Karpas-422 (cell line): ENCODE measurements around the gene ASXL1. TPM values are rescaled to one million over a fixed set of nuclear protein-coding genes. Genes with fewer than 3 reads are reported as not detected.
A peak's percentile ranks its signal among the peaks of the same experiment; 100 is the strongest.

Source experiments
- DNase-seq: peaks from one replicate; pipeline ENCODE4 v3.0.0-alpha.2; 2015
- H2AFZ ChIP-seq: fragments of 200-600 bp; sonication (generic); 2 replicates; pipeline ENCODE4 v1.6.1; 2014; ENCODE audit warnings: antibody characterized with exemption, low read length, mixed read lengths
- H3K27ac ChIP-seq: fragments of 200-600 bp; sonication (generic); 2 replicates; pipeline ENCODE4 v1.5.1; 2014; ENCODE audit warnings: mild to moderate bottlenecking, low read length, moderate library complexity
- H3K27me3 ChIP-seq: fragments of 200-600 bp; sonication (generic); 2 replicates; pipeline ENCODE4 v1.6.1; 2014; ENCODE audit warnings: low read length, mixed read lengths
- H3K36me3 ChIP-seq: fragments of 200-600 bp; sonication (generic); 2 replicates; pipeline ENCODE4 v1.6.1; 2014; ENCODE audit warnings: low read length, mixed read lengths; ENCODE audit not compliant: insufficient read depth
- H3K4me1 ChIP-seq: fragments of 200-600 bp; sonication (generic); 2 replicates; pipeline ENCODE4 v1.6.1; 2014; ENCODE audit warnings: mild to moderate bottlenecking, low read length, mixed read lengths
- H3K4me2 ChIP-seq: fragments of 200-600 bp; sonication (generic); 2 replicates; pipeline ENCODE4 v1.6.1; 2014; ENCODE audit warnings: low read length, low read depth, mild to moderate bottlenecking; ENCODE audit not compliant: poor library complexity, severe bottlenecking
- H3K4me3 ChIP-seq: fragments of 200-600 bp; sonication (generic); 2 replicates; pipeline ENCODE4 v1.5.1; 2014; ENCODE audit warnings: mild to moderate bottlenecking, antibody characterized with exemption, low read length, mixed read lengths
- H3K79me2 ChIP-seq: fragments of 200-600 bp; sonication (generic); 2 replicates; pipeline ENCODE4 v1.6.1; 2014; ENCODE audit warnings: mild to moderate bottlenecking, low read length, mixed read lengths
- H3K9ac ChIP-seq: fragments of 200-600 bp; sonication (generic); 2 replicates; pipeline ENCODE4 v1.6.0; 2014; ENCODE audit warnings: low read length
- H3K9me2 ChIP-seq: fragments of 200-600 bp; sonication (generic), shearing (Covaris generic); replicated peaks from 2 replicates; pipeline ENCODE4 v1.6.0; 2014; ENCODE audit warnings: mild to moderate bottlenecking, low read length, moderate library complexity; ENCODE audit not compliant: insufficient read depth
- H3K9me3 ChIP-seq: fragments of 300-700, 200-600 bp; sonication (generic); 2 replicates; pipeline ENCODE4 v1.6.1; 2014; ENCODE audit warnings: low read length, mixed read lengths
- H4K20me1 ChIP-seq: fragments of 200-600 bp; sonication (generic); 2 replicates; pipeline ENCODE4 v1.6.1; 2014; ENCODE audit warnings: mild to moderate bottlenecking, antibody characterized with exemption, low read length, low read depth; ENCODE audit not compliant: insufficient read depth
- total RNA-seq: library from RNA; depleted of rRNA; stranded (reverse); fragments of >200 nt; shearing (Covaris generic); gene quantifications from 2 replicates; pipeline ENCODE4 v1.2.3, GENCODE V29; 2014; ENCODE audit warnings: low replicate concordance

The ASXL1 gene
- total RNA-seq, 1 experiment from 2014 or later = 39.9 TPM

DNA sequence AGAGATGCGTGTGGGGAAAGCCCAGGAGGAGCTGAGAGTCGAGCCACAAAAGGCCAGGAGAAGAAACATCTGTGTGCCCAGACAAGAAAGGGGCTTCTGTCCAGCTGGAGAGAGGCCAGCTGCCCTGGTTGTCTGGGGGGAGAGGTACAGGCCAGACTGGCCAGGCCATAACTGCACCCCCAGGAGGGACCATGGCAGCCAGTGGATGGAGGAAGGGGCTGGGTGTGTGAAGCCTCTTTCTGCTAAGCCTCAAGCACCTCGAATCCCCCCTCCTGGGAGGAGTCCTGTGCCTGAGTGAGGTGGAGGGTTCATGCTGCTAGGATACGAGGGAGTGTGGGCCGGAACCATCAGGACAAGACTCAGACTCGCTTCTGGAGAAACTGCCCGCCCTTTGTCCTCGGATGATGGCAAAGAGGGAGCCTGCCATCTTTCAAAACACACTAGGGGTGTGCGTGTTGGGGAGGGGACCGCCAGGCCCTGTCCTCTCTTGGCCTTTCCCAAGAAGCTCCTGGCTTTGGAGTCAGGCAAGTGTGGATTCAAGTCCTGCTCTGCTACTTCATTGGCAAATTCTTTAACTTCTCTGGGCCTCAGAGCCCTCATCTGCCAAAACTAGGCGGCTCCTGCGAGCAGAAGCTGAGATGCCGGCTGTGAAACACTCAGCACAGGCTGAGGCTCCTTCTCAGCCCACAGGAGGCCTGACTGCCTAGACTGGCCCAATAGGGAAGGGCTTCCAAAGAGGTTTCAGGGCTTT, 90.3 kb downstream of the ASXL1 start:
- Histone ChIP-seq H3K4me2 (no peak overlapping the region), H3K27me3 (no peaks in the 10 kb centered on the region), H3K79me2 (no peaks in the 10 kb centered on the region), H3K27ac (no peak overlapping the region), H2AFZ (no peak overlapping the region), H3K9me2 (no peaks in the 10 kb centered on the region), H3K36me3 (no peaks in the 10 kb centered on the region), H3K4me1 (peaks cover 28% of the 10 kb centered on the region), H3K9ac (no peak overlapping the region), H3K9me3 (no peaks in the 10 kb centered on the region), H4K20me1 (peaks cover 6% of the 10 kb centered on the region; the same call in 1 of the 2 replicates), H3K4me3 (no peak overlapping the region)
- DNase-seq = no peak

DNA sequence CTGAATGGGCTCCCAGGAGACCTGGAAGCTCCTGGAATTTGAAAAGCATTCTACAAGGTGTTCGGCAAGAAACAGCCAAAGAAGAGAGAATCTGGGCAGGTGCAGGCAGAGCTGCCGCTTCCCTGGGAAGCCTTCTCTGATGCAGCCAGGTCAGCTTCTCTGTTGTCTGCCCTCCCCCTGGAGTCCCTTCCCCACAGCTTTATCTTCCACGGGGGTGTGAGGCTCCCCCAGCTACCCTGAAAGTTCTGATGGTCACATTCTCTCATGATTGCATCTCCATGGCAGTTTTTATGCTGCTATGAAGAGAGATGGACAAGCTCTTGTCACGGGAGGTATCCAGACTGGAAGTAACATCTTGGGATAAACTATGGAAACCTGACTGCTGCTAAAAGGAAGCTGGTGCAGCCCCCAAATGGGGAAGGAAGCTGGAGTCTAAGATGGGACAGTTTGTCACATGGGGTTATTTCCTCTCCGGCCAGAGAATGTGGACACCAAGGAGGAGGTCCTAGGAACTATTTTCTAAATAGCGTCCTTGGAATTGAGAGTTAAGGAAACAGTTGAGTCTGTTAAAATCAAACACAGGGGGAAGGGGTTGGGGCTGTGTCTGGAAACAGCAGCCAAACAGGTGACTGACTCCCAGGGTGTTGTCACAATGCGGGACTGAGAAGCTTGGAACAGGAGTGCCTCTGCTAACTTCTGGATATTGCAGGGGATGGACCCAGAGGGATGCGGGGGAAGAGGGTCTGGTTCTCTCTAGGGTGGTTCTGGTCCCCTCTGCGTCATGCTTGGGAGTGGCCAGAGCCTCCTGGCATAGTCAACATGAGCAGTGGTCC, 91.1 kb downstream of the ASXL1 start:
- no peak overlapping the region for H2AFZ ChIP-seq
- peak overlapping the region; percentile 29; the same call in 1 of the 2 replicates for H3K9ac ChIP-seq
- no peaks in the 10 kb centered on the region for H3K79me2 ChIP-seq
- H3K36me3 ChIP-seq = no peaks in the 10 kb centered on the region
- peaks cover 27% of the 10 kb centered on the region for H3K4me1 ChIP-seq
- no peaks in the 10 kb centered on the region for H3K9me2 ChIP-seq
- DNase-seq = no peak
- no peak overlapping the region for H3K4me3 ChIP-seq
- no peaks in the 10 kb centered on the region for H3K9me3 ChIP-seq
- H3K27me3 ChIP-seq = no peaks in the 10 kb centered on the region
- H3K4me2 ChIP-seq = peak overlapping the region; percentile 2
- H4K20me1 ChIP-seq = no peaks in the 10 kb centered on the region
- no peak overlapping the region for H3K27ac ChIP-seq

DNA sequence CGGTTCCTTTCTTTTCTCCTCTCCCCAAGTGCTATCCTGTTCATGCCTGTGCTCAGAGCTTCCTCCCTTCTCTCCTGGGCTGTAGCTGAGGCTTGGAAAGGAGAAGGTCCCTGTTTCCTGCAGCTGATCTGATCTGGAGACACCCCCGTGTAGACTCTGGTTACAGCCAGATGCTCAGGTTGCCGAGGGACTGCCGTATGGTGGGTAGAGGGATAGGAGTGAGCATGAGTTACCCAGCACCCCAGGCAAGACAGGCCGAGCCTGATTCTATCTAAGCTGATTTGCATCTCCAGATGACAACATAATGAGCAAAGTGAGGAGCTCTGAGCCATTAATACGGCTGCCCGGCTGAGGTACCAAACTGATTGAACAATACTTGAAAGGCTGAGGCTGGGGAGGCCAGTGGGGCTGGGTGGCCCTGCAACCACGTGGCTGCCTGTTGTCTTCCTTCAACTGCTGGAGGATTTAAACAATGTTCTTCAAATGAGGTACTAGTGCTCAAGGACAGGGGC, 91.8 kb downstream of the ASXL1 start:
- Histone ChIP-seq H3K9ac (peak overlapping the region; percentile 29; the same call in 1 of the 2 replicates), H3K9me2 (no peaks in the 10 kb centered on the region), H3K27me3 (no peaks in the 10 kb centered on the region), H3K79me2 (no peaks in the 10 kb centered on the region), H3K27ac (no peak overlapping the region), H3K4me1 (peaks cover 27% of the 10 kb centered on the region), H4K20me1 (no peaks in the 10 kb centered on the region), H3K36me3 (no peaks in the 10 kb centered on the region), H3K9me3 (no peaks in the 10 kb centered on the region), H3K4me2 (peak overlapping the region; percentile 2), H2AFZ (no peak overlapping the region), H3K4me3 (no peak overlapping the region)
- DNase-seq = peak; percentile 77

DNA sequence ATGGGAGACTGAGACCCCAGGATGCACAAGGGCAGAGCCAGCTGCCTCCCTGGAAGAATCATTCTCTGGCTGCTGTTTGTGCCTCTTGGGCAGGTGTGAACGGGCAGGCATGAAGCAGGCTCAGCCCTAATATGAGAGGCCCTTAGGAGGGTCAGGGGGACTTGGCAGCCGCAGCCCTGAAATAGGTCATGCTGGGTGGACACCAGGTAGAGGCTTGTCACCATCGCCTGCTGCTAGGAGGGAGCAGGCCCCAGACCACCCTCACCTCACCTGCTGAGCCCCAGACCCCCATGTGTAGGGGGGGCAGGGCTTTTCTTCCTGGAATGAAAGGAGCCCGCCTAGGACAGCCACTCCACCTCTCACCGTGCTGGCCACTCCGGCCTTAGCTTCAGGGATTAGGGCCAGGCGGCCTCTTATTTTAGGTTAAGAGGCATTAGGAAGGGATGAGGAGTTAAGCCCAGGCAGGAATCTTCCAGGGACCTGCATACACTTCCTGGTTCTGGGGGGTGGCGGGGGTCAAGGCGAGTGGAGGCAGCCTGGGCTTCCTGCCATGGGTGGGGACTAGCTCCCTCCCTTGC, 92.4 kb downstream of the ASXL1 start:
- peaks cover 27% of the 10 kb centered on the region for H3K4me1 ChIP-seq
- no peaks in the 10 kb centered on the region for H4K20me1 ChIP-seq
- H3K27ac ChIP-seq = no peak overlapping the region
- H3K9me2 ChIP-seq = no peaks in the 10 kb centered on the region
- H3K9me3 ChIP-seq = no peaks in the 10 kb centered on the region
- no peak overlapping the region for H2AFZ ChIP-seq
- H3K36me3 ChIP-seq = no peaks in the 10 kb centered on the region
- H3K27me3 ChIP-seq = no peaks in the 10 kb centered on the region
- DNase-seq = no peak
- H3K4me2 ChIP-seq = no peak overlapping the region
- no peak overlapping the region for H3K4me3 ChIP-seq
- H3K79me2 ChIP-seq = no peaks in the 10 kb centered on the region
- no peak overlapping the region; the same call in 1 of the 2 replicates for H3K9ac ChIP-seq

DNA sequence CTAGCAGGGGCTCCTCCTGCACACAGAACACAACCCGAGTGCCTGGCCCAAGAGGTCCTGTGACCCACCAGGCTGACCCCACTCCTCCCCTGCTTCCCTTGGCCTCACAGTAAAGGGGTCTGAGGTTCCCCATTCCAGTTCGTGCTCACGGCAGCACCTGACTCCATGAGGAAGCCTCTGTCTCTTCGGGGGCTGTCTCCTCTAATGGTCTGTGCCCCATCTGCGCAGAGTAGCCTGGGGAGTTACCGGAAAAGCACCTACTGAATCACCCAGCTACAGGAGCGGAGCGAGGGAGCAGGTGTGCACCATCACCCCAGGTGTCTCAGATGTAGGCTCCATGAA, 93.2 kb downstream of the ASXL1 start:
- Histone ChIP-seq H3K9ac (no peak overlapping the region), H3K4me1 (peaks cover 22% of the 10 kb centered on the region), H3K9me2 (no peaks in the 10 kb centered on the region), H3K4me3 (no peak overlapping the region), H3K36me3 (no peaks in the 10 kb centered on the region), H4K20me1 (no peaks in the 10 kb centered on the region), H3K27ac (no peak overlapping the region), H2AFZ (no peak overlapping the region), H3K9me3 (no peaks in the 10 kb centered on the region), H3K4me2 (no peak overlapping the region), H3K27me3 (no peaks in the 10 kb centered on the region), H3K79me2 (no peaks in the 10 kb centered on the region)
- DNase-seq = no peak

DNA sequence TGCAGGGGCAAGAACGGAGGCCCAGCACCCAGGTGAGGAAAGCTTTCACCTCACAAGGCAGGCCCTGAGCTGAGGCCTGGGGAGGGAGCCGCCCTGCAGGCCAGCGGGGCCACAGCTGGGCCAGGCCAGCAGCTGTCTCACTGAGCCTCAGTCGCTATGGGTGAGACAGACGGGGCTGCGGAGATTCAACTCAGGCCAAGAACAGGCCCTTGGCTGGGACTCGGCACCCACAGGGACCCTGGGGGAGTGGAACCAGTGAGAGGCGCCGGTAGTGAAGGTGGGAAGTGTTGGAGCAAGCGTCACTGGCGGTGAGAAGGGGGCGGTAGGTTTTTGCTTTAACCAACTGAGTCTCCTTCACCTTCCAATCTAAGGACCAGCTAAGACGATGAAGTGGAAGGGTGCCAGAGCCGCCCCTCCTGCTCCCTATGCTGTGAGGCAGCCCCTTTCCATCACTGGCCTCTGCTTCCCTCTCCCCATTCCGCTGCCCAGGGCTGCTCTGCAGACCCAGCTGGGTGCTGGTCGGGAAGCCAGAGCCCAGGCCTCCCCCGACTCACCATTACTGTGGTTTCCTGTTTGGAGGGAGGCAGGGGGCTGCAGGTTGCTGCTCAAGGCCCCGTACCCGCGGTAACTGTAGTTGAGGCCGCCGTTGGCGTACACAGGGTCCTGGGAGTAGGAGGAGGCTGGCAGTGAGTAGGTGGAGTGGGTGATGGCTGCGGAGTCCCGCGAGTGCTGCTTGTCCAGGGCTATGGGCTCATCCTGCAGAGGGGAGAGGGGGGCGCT, 93.7 kb downstream of the ASXL1 start:
- no peak overlapping the region for H3K4me3 ChIP-seq
- H3K27ac ChIP-seq = no peak overlapping the region
- H3K27me3 ChIP-seq = no peaks in the 10 kb centered on the region
- no peak overlapping the region for H2AFZ ChIP-seq
- no peak overlapping the region for H3K4me2 ChIP-seq
- peaks cover 25% of the 10 kb centered on the region for H3K4me1 ChIP-seq
- H3K79me2 ChIP-seq = no peaks in the 10 kb centered on the region
- H4K20me1 ChIP-seq = no peaks in the 10 kb centered on the region
- no peaks in the 10 kb centered on the region for H3K36me3 ChIP-seq
- no peaks in the 10 kb centered on the region for H3K9me2 ChIP-seq
- DNase-seq = no peak
- no peak overlapping the region for H3K9ac ChIP-seq
- H3K9me3 ChIP-seq = no peaks in the 10 kb centered on the region

DNA sequence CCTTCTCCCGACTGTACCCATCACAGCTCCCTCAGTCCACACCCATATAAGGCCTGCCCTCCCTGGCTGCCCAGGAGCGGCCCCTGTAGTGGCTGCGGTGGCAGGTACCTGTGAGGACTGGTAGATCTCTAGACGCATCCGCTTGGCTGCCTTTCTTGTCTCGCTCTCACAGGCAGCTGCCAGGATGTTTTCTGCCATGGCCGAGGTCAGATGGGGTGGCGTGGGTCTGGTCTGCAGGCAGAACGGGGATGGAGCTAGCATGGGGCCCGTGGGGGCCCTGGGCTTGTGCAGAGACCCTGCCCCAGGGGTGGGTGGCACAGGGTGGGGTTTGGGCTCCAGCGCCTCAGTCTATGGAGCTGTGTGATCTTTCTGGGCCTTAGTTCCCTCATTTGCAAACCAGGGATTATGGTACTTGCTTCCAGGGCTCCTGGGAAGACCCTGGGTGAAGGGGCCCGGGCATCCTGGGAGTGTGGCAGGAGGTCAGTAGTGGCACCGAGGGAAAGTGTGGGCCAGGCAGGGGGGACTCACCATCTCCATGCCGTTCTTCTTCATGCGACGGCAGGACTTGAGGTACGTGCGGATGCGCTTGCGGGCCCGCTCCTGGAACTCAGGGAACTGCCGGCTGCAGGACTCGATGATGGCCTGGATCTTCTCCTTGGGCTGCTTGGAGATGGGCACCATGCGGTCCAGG, 94.8 kb downstream of the ASXL1 start:
- Histone ChIP-seq H3K27ac (no peak overlapping the region), H3K36me3 (no peaks in the 10 kb centered on the region)

More for the DNA sequence above, 94.8 kb downstream of the ASXL1 start:
- peaks cover 25% of the 10 kb centered on the region for H3K4me1 ChIP-seq
- H3K4me3 ChIP-seq = no peak overlapping the region
- no peaks in the 10 kb centered on the region for H4K20me1 ChIP-seq
- no peak overlapping the region for H3K4me2 ChIP-seq
- H3K9me2 ChIP-seq = no peaks in the 10 kb centered on the region
- no peaks in the 10 kb centered on the region for H3K9me3 ChIP-seq
- no peaks in the 10 kb centered on the region for H3K27me3 ChIP-seq
- no peaks in the 10 kb centered on the region for H3K79me2 ChIP-seq
- no peak overlapping the region for H3K9ac ChIP-seq
- no peak for DNase-seq
- H2AFZ ChIP-seq = no peak overlapping the region
